Tibial nerve (tissue), 4 donors: ENCODE results near the gene XYLT1. TPM values are rescaled to one million over a fixed set of nuclear protein-coding genes. Genes with fewer than 3 reads are reported as not detected.
"Not testable (repeated sequence)": the region's sequence is repeated elsewhere in the genome, so short reads cannot be mapped to it uniquely, and the experiment has no call there.

Experiments
- DNase-seq, 2 donors: peaks; one replicate each; pipeline ENCODE4 v3.0.0-alpha.2; 2019; ENCODE audit warnings: low spot score in 2 of 2
- H3K27ac ChIP-seq, 4 donors: fragments of 200-600 bp; sonication (generic) in 3 of 4; one replicate each; pipeline ENCODE4 v1.5.1; 2017 to 2019; ENCODE audit warnings: mild to moderate bottlenecking in 1 of 4
- H3K27me3 ChIP-seq, 2 donors: fragments of 200-600 bp; sonication (generic) in 1 of 2; one replicate each; pipeline versions ENCODE4 v1.5.1 to v1.6.0; 2017 to 2019
- H3K36me3 ChIP-seq, 3 donors: fragments of 200-600 bp; sonication (generic); one replicate each; pipeline ENCODE4 v1.5.1; 2018 to 2019
- H3K4me1 ChIP-seq, 4 donors: fragments of 200-600 bp; sonication (generic) in 3 of 4; one replicate each; pipeline ENCODE4 v1.5.1; 2017 to 2019
- H3K4me3 ChIP-seq, 4 donors: fragments of 200-600 bp; sonication (generic) in 3 of 4; one replicate each; pipeline ENCODE4 v1.5.1; 2017 to 2019; ENCODE audit warnings: mild to moderate bottlenecking in 1 of 4, moderate library complexity in 1 of 4
- H3K9me3 ChIP-seq, 4 donors: fragments of 200-600 bp; sonication (generic) in 3 of 4; one replicate each; pipeline ENCODE4 v1.5.1; 2017 to 2019
- EP300 ChIP-seq, 2 donors: sonication (generic); formaldehyde crosslinking; IDR thresholded peaks; one replicate each; pipeline ENCODE4 v1.6.1; 2017; ENCODE audit warnings: antibody characterized with exemption in 2 of 2, mild to moderate bottlenecking in 1 of 2
- POLR2A ChIP-seq, 2 donors: fragments of 450-650 bp; IDR thresholded peaks; one replicate each; pipeline ENCODE4 v1.6.1; 2017; ENCODE audit warnings: antibody characterized with exemption in 2 of 2, mild to moderate bottlenecking in 2 of 2, moderate library complexity in 2 of 2
- WGBS, 2 donors: methylation state at CpG; one replicate each; pipeline ENCODE4 v1.1.5; 2018; 5-methylcytosine and 5-hydroxymethylcytosine counted together
- total RNA-seq, 4 donors: library from RNA; depleted of rRNA; stranded (reverse); fragments of >200 nt; gene quantifications; one replicate each; pipeline ENCODE4 v1.1.0, GENCODE V29; 2016
- TF ChIP-seq, protein P1 (sequence below), 5 experiments: fragments of 200-600 bp in 3 of 5; fragments of 450-650 bp in 2 of 5; sonication (generic) in 3 of 5; IDR thresholded peaks; one replicate each; pipeline ENCODE4 v1.5.1; 2016 to 2019; ENCODE audit warnings: antibody characterized with exemption in 5 of 5, mild to moderate bottlenecking in 3 of 5, moderate library complexity in 2 of 5

Gene XYLT1
- total RNA-seq, 4 donors from 2014 or later = 13.8 to 23.1 (median 14.8) TPM

DNA sequence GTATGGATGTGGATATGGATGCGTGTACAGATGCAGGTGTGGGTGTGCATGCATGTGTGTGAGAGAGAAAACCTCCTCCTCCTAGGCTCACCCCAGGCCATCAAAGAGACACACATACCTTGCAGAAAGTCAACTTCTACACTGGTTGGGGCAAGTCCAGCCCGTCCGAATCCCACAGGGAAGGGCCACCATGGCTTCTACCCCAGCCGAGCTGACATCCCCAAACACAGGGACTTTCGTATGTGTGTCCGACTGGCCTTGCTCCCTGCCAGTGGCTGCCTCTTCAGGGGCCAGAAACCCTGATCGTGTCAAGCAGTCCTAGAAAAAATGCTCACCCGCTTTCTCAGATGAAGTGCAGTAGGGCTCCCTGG lies 134.2 kb downstream of the XYLT1 start:
- H3K27ac ChIP-seq = no peak overlapping the region
- no peaks in the 10 kb centered on the region for H3K36me3 ChIP-seq
- H3K9me3 ChIP-seq = no peaks in the 10 kb centered on the region
- DNase-seq = no peak
- H3K4me3 ChIP-seq = no peak overlapping the region
- H3K27me3 ChIP-seq = no peaks in the 10 kb centered on the region
- H3K4me1 ChIP-seq = peaks cover 0 to 11% (median 3%) of the 10 kb centered on the region in 4 donors
- TF ChIP-seq EP300 (IDR thresholded peaks at IDR 0.05) (no peak), POLR2A (IDR thresholded peaks at IDR 0.05) (no peak)
- WGBS, 2 donors = 85 to 96% methylated on average over 8 of the region's 8 CpGs

DNA sequence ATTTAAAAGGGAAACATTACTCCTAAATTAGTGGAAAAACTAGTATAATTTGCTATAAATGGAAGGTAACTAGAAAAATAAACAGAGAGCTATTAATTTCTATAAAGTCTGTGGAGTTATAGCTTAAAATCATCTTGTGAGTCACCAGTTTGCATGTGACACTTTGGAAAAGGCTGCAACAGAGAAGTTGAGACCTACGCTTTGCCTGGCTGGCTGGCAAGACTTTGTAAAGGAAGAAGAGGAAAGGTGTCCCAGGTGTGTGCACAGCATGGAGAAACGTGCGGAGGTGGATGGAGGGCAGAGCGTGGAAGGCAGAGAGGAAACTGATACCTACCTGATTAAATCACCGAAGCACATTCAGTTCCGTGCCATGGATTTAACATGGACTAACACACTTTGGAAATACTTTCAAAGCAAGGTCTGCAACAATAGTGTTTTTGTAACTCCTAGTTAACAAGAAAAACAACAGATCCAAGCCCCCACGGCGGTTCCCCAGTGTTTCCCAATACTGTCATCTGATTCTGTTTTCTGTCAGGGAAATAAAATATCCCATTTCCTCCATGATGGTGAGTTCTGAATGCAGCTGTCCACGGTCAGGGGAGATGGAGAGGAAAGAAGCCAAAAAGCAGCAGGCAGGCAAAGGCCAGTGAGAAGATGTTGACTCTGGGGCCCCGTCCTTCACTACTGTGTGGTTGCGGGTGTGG lies 134.8 kb downstream of the XYLT1 start:
- 62 to 70% methylated on average over 11 of the region's 11 CpGs for WGBS, 2 donors
- DNase-seq = no peak
- TF ChIP-seq, protein P1, sequence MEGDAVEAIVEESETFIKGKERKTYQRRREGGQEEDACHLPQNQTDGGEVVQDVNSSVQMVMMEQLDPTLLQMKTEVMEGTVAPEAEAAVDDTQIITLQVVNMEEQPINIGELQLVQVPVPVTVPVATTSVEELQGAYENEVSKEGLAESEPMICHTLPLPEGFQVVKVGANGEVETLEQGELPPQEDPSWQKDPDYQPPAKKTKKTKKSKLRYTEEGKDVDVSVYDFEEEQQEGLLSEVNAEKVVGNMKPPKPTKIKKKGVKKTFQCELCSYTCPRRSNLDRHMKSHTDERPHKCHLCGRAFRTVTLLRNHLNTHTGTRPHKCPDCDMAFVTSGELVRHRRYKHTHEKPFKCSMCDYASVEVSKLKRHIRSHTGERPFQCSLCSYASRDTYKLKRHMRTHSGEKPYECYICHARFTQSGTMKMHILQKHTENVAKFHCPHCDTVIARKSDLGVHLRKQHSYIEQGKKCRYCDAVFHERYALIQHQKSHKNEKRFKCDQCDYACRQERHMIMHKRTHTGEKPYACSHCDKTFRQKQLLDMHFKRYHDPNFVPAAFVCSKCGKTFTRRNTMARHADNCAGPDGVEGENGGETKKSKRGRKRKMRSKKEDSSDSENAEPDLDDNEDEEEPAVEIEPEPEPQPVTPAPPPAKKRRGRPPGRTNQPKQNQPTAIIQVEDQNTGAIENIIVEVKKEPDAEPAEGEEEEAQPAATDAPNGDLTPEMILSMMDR (IDR thresholded peaks at IDR 0.05) = no peak
- no peak for TF ChIP-seq POLR2A (IDR thresholded peaks at IDR 0.05)
- no peak for TF ChIP-seq EP300 (IDR thresholded peaks at IDR 0.05)
- H3K27ac ChIP-seq = no peak overlapping the region
- no peaks in the 10 kb centered on the region for H3K27me3 ChIP-seq
- no peak overlapping the region for H3K4me3 ChIP-seq
- H3K36me3 ChIP-seq = no peaks in the 10 kb centered on the region
- H3K4me1 ChIP-seq = peaks cover 0 to 14% (median under 1%) of the 10 kb centered on the region in 4 donors
- H3K9me3 ChIP-seq = no peaks in the 10 kb centered on the region

DNA sequence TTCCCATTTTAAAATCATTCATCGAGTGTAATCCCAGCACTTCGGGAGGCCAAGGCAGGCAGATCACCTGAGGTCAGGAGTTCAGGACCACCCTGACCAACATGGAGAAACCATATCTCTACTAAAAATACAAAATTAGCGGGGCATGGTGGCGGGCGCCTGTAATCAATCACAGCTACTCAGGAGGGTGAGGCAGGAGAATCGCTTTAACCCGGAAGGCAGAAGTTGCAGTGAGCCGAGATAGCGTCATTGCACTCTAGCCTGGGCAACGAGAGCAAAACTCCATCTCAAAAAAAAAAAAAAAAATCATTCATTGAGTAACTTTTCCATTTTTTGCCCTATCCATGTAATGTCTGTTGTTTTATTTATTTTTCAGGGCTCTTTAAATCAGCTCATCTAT lies 135.4 kb downstream of the XYLT1 start:
- not testable (repeated sequence) for H3K9me3 ChIP-seq, DNase-seq, H3K4me3 ChIP-seq, H3K27me3 ChIP-seq, H3K36me3 ChIP-seq, H3K27ac ChIP-seq
- 84 to 87% methylated on average over 10 of the region's 10 CpGs for WGBS, 2 donors
- peaks cover 0 to 19% (median 0%) of the 10 kb centered on the region in 4 donors for H3K4me1 ChIP-seq

DNA sequence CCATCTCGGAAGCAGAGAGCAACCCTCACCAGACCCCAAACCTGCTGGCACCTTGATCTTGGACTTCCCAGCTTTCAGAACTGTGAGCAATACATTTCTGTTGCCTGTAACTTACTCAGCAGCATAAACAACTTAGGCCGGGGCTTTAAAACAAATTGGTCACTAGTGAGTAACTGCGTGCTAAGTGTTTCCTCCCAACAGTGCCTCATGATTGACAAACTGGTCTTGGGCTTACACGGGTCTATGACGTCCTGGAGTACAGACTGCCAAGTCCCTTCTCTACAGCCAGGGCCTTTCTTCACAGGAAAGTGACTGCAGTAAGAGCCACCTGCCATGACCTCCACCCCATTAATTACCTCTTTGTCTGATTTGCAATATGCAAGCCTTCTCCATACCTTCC lies 136.7 kb downstream of the XYLT1 start:
- no peaks in the 10 kb centered on the region for H3K36me3 ChIP-seq
- H3K27ac ChIP-seq = no peak overlapping the region
- no peak overlapping the region for H3K4me3 ChIP-seq
- DNase-seq = no peak
- H3K9me3 ChIP-seq = no peaks in the 10 kb centered on the region
- peaks cover 0 to 26% (median 0%) of the 10 kb centered on the region in 4 donors for H3K4me1 ChIP-seq
- no peaks in the 10 kb centered on the region for H3K27me3 ChIP-seq
- TF ChIP-seq, protein P1 (IDR thresholded peaks at IDR 0.05) = no peak
- TF ChIP-seq POLR2A (IDR thresholded peaks at IDR 0.05) = no peak
- TF ChIP-seq EP300 (IDR thresholded peaks at IDR 0.05) = no peak
- 66 to 76% methylated on average over 5 of the region's 5 CpGs for WGBS, 2 donors

DNA sequence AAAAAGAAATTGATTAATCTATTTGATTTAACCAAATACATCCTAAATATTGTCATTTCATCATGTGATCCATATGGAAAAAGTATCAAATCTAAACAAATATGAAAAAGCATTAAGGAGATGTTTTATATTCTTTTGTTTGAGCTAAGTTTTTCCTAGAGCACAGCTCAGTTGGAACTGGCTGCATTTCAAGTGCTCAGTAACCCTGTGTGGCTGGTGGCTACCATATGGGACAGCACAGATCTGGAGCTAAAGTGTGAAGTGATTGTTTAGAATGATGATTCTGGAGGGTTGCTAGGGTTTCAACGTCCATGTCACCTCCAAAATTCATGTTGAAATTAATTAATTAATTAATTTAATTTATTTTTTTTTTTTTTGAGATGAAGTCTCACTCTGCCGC lies 137.5 kb downstream of the XYLT1 start:
- 85 to 90% methylated on average over 2 of the region's 2 CpGs for WGBS, 2 donors
- Histone ChIP-seq H3K27ac (no peak overlapping the region), H3K36me3 (no peaks in the 10 kb centered on the region), H3K4me3 (no peak overlapping the region), H3K4me1 (peaks cover 0 to 34% (median 1%) of the 10 kb centered on the region in 4 donors), H3K27me3 (no peaks in the 10 kb centered on the region), H3K9me3 (no peaks in the 10 kb centered on the region)
- TF ChIP-seq, protein P1 (IDR thresholded peaks at IDR 0.05) = no peak
- TF ChIP-seq EP300 (IDR thresholded peaks at IDR 0.05) (no peak), POLR2A (IDR thresholded peaks at IDR 0.05) (no peak)
- DNase-seq = no peak

DNA sequence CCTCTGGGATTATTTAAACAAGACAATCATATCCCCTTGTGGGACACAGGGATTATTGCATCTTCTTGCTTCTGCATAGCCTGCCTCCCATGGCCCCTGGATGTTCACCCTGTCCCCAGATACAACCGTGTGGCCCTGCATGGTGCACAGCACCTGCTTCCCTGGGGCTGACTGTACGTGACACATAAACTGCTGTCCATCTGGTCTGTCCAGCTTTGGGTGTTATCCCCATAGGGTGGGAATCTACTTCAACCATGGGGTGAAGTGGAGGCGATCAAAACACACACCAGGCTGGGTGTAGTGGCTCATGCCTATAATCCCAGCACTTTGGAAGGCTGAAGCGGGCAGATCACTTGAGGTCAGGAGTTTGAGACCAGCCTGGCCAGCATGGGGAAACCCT lies 138.8 kb downstream of the XYLT1 start:
- TF ChIP-seq POLR2A (IDR thresholded peaks at IDR 0.05) (no peak), EP300 (IDR thresholded peaks at IDR 0.05) (no peak)
- TF ChIP-seq, protein P1 (IDR thresholded peaks at IDR 0.05) = no peak
- DNase-seq = no peak
- Histone ChIP-seq H3K27ac (peak overlapping the region in 1 of 4 donors; percentile 60), H3K9me3 (no peaks in the 10 kb centered on the region), H3K4me3 (no peak overlapping the region), H3K36me3 (no peaks in the 10 kb centered on the region), H3K27me3 (no peaks in the 10 kb centered on the region), H3K4me1 (peaks cover 0 to 34% (median 1%) of the 10 kb centered on the region in 4 donors)
- 90 to 98% methylated on average over 4 of the region's 4 CpGs for WGBS, 2 donors
